ENCODE measurements around the gene PRR7. TPM values are rescaled to one million over a fixed set of nuclear protein-coding genes. Genes with fewer than 3 reads are reported as not detected.
A peak's percentile ranks its signal among the peaks of the same experiment; 100 is the strongest.

PRR7 gene
- total and polyA plus RNA-seq, 9 donors = 0.51 to 11.4 (median 2.0) TPM; not detected in 1

DNA sequence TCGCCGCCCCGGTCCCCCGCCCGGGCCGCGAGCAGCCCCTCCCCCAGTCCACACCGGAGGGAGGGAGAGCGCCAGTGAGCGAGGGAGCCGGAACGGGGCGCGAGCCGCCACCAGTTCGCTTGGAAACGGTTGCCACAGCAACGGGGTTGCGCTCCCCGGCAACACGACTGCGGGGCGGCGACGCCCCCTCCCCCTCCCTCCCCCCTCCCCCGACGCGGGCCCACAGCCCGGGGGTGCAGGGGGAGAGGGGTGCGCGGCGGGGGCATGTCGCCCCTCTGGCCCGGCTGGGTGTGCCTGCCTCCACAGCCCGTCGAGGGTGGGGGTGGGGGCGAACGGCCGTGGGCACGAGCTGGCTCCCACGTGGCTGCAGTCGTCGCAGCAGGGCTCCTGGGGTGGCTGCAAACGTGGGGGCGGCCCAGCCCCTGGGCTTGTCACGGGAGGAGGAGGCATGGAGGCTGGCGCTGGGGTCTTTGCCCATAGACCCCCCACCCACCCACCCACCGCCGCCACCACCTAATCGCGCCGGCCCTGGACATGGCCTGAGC lies 524 bp downstream of the PRR7 start:
- Histone ChIP-seq H3K4me3 (peak overlapping the region; percentile 42), H3K27ac (no peak overlapping the region), H3K4me1 (ENCODE audit: insufficient read depth) (peaks cover 6% of the 10 kb centered on the region), H3K36me3 (no peaks in the 10 kb centered on the region), H3K27me3 (no peaks in the 10 kb centered on the region), H3K9me3 (no peaks in the 10 kb centered on the region)
- DNase-seq = peak; percentile 50 to 70 (median 66)
- WGBS, 3 donors = 1 to 2% methylated on average over 16 to 44 of the region's 52 CpGs; no CpG with 5 or more reads in 1 of the 3 donors
- intact Hi-C loops (cut with DNase I) = loop anchor here in 1 of 4 donors (5.0 kb wide), 1 partner anchor 40 kb away; the partner anchor contains the start of gene F12
- TF ChIP-seq POLR2A (IDR thresholded peaks at IDR 0.05) (no peak), EP300 (IDR thresholded peaks at IDR 0.05) (no peak)
- TF ChIP-seq, protein P1, sequence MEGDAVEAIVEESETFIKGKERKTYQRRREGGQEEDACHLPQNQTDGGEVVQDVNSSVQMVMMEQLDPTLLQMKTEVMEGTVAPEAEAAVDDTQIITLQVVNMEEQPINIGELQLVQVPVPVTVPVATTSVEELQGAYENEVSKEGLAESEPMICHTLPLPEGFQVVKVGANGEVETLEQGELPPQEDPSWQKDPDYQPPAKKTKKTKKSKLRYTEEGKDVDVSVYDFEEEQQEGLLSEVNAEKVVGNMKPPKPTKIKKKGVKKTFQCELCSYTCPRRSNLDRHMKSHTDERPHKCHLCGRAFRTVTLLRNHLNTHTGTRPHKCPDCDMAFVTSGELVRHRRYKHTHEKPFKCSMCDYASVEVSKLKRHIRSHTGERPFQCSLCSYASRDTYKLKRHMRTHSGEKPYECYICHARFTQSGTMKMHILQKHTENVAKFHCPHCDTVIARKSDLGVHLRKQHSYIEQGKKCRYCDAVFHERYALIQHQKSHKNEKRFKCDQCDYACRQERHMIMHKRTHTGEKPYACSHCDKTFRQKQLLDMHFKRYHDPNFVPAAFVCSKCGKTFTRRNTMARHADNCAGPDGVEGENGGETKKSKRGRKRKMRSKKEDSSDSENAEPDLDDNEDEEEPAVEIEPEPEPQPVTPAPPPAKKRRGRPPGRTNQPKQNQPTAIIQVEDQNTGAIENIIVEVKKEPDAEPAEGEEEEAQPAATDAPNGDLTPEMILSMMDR (IDR thresholded peaks at IDR 0.05) = no peak

DNA sequence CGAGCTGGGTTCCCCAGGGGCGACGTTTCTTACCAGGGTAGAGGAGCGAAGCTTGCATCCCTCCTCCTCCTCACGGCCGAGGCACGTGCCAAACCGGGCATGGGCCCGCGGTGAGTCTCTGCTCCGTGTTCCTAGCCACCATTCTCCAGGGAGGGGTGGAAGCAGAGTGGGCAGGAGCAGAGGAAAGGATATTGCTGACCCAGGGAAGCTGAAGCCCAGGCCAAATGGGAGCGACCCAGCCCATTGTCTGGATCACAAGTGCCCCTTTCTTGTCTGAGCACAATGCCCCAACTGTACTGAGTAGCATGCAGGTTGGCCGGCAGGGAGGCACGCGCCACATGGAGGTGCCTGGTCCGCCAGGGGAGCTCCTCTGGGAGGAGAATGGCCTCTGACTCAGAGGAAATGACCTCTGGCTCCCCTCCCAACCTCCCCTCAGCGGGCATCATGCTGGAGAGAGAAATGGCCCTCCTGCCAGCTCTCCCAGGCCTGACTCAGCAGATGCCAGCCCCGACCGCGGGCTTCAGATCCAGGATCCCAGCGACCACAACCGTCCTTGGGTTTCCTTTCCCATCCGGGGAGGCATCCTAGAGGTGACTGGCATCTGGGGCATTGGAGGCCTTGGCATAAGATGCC lies 1.1 kb downstream of the PRR7 start:
- no peak overlapping the region for H3K27ac ChIP-seq
- H3K4me3 ChIP-seq = peak overlapping the region; percentile 42
- H3K27me3 ChIP-seq = no peaks in the 10 kb centered on the region
- no peaks in the 10 kb centered on the region for H3K36me3 ChIP-seq
- WGBS, 3 donors = 21 to 22% (median 22%) methylated on average over 19 to 23 of the region's 23 CpGs
- DNase-seq = peak in 1 of 5 donors; percentile 57
- TF ChIP-seq POLR2A (IDR thresholded peaks at IDR 0.05) = no peak
- TF ChIP-seq EP300 (IDR thresholded peaks at IDR 0.05) = no peak
- TF ChIP-seq, protein P1 (IDR thresholded peaks at IDR 0.05) = no peak
- intact Hi-C loops (cut with DNase I) = loop anchor here in 2 of 4 donors (2.0 to 5.0 kb wide), 2 partner anchors 40 to 43 kb away; partner anchors contain the start of gene F12 (in 1 of the 2)
- peaks cover 6% of the 10 kb centered on the region for H3K4me1 ChIP-seq (ENCODE audit: insufficient read depth)
- H3K9me3 ChIP-seq = no peaks in the 10 kb centered on the region

DNA sequence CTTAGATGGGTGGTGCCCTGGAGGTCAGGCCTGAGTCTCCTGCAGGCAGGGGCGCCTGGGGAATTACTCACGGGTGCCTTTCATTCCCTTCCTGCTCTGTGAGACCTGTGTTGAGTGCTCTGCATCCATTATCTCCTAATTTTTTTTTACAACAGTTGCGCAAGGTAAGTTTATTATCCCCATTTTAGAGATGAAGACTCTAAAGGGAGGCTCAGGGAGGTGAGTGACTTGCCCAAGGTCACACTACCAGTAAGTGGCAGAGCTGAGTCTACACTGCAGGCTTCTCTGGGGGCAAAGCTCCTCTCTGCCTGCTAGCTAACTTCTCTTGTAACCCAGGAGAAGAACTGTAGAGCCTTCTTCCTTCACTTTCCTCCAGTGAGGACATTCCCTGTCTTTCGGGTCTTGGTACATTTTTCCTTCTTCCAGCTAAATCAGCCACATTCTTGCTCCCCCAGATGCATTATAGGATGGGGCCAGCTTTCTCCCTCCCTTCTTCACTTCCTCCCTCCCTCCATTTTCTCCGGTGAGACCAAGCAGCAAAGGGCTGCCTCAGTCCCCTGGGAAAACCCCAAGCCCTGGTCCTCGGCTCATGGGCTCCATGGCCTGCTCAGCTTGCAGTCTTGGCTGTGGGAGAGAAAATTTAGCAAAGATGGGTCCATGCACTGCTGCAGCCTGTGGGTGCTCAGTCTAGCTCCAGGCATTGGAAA lies 1.8 kb downstream of the PRR7 start:
- Histone ChIP-seq H3K27ac (no peak overlapping the region), H3K36me3 (no peaks in the 10 kb centered on the region), H3K4me3 (no peak overlapping the region), H3K4me1 (ENCODE audit: insufficient read depth) (peaks cover 6% of the 10 kb centered on the region), H3K9me3 (no peaks in the 10 kb centered on the region), H3K27me3 (no peaks in the 10 kb centered on the region)
- intact Hi-C loops (cut with DNase I) = loop anchor here in 2 of 4 donors (2.0 to 5.0 kb wide), 2 partner anchors 41 to 44 kb away; partner anchors contain the start of gene F12 (in 1 of the 2)
- 81 to 88% (median 82%) methylated on average over 6 of the region's 6 CpGs for WGBS, 3 donors
- no peak for TF ChIP-seq POLR2A (IDR thresholded peaks at IDR 0.05)
- no peak for TF ChIP-seq EP300 (IDR thresholded peaks at IDR 0.05)
- TF ChIP-seq, protein P1 (IDR thresholded peaks at IDR 0.05) = no peak
- DNase-seq = no peak
